ENCODE measurements around the gene PAPPA. TPM values are rescaled to one million over a fixed set of nuclear protein-coding genes. Genes with fewer than 3 reads are reported as not detected.

Gene PAPPA
- polyA plus RNA-seq, 1 experiment, result 39.9 TPM

DNA sequence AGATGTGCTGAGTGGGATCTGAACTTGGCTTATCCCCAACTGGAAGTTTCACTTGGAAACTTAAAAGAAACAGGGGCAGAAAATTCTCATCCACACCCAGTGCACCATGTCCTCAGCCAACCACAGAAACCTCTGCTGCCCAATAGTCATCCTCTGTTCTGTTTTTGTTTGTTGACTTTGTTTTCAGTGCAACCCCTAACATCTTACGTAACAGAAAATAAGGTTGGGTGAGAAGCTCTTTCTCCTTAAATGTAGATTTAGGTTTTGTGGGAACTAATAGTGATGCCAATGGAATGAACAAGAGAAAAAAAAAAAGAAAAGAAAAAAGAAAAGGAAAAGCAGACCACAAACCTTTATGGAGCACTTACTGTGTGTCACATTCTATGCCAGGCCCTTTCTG is 262.8 kb downstream of the PAPPA start:
- DNase-seq (ENCODE audit: low read depth), result no peak
- CTCF ChIA-PET, result interaction anchor here (0.9 to 1.0 kb wide), 2 partner anchors 45 to 64 kb away, joined by 3 to 4 read pairs; no protein-coding TSS in a partner anchor
- TF ChIP-seq, protein P1, sequence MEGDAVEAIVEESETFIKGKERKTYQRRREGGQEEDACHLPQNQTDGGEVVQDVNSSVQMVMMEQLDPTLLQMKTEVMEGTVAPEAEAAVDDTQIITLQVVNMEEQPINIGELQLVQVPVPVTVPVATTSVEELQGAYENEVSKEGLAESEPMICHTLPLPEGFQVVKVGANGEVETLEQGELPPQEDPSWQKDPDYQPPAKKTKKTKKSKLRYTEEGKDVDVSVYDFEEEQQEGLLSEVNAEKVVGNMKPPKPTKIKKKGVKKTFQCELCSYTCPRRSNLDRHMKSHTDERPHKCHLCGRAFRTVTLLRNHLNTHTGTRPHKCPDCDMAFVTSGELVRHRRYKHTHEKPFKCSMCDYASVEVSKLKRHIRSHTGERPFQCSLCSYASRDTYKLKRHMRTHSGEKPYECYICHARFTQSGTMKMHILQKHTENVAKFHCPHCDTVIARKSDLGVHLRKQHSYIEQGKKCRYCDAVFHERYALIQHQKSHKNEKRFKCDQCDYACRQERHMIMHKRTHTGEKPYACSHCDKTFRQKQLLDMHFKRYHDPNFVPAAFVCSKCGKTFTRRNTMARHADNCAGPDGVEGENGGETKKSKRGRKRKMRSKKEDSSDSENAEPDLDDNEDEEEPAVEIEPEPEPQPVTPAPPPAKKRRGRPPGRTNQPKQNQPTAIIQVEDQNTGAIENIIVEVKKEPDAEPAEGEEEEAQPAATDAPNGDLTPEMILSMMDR (IDR thresholded peaks at IDR 0.05; ENCODE audit: insufficient read depth, low read depth, low read length), result no peak
- H3K27me3 ChIP-seq (ENCODE audit: control insufficient read depth, insufficient read depth, low read length), result no peaks in the 10 kb centered on the region
- H3K4me3 ChIP-seq (ENCODE audit: low read depth, low read length), result no peak overlapping the region
- H3K36me3 ChIP-seq (ENCODE audit: control insufficient read depth, insufficient read depth, low read length), result no peaks in the 10 kb centered on the region
- POLR2A ChIA-PET, result no interaction called here

GRCh38 chr9:116417464-116417863 is 263.9 kb downstream of the PAPPA start:
- DNase-seq (ENCODE audit: low read depth), result no peak
- POLR2A ChIA-PET, result no interaction called here
- Histone ChIP-seq H3K36me3 (ENCODE audit: control insufficient read depth, insufficient read depth, low read length) (no peaks in the 10 kb centered on the region), H3K27me3 (ENCODE audit: control insufficient read depth, insufficient read depth, low read length) (no peaks in the 10 kb centered on the region), H3K4me3 (ENCODE audit: low read depth, low read length) (no peak overlapping the region)
- TF ChIP-seq, protein P1 (IDR thresholded peaks at IDR 0.05; ENCODE audit: insufficient read depth, low read depth, low read length), result no peak
- CTCF ChIA-PET, result interaction anchor here (0.9 kb wide), 1 partner anchor 65 kb away, joined by 4 read pairs; no protein-coding TSS in a partner anchor

GRCh38 chr9:116419181-116419580 is 265.6 kb downstream of the PAPPA start:
- ChIA-PET CTCF (no interaction called here), POLR2A (no interaction called here)
- DNase-seq (ENCODE audit: low read depth), result no peak
- no peaks in the 10 kb centered on the region for H3K27me3 ChIP-seq (ENCODE audit: control insufficient read depth, insufficient read depth, low read length)
- TF ChIP-seq, protein P1 (IDR thresholded peaks at IDR 0.05; ENCODE audit: insufficient read depth, low read depth, low read length), result no peak
- no peaks in the 10 kb centered on the region for H3K36me3 ChIP-seq (ENCODE audit: control insufficient read depth, insufficient read depth, low read length)
- no peak overlapping the region for H3K4me3 ChIP-seq (ENCODE audit: low read depth, low read length)

DNA sequence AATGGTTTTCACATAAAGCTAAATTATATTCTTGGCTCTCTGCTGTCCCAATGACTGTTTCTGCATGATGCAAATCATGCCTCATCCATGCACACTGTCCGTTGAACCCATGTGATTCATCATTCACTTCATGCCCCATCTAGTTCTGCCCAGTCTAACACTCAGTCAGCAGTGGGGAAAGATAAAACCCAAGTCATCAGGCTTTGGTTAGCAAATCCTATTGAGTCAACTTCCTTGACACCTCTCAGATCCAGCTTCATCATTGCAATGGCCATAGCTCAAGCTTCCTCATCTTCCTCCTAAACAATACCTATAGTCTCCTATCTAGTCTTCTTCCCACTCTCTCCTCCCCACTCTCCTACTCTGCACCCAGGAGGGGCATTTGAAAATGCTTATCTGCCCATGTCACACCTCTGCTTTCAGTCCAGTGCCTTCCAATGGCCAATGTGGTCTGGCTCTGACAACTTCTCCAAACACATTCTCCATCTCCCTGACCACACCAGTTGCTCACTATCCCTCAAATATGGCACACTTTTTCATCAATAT is 267.5 kb downstream of the PAPPA start:
- Histone ChIP-seq H3K4me3 (ENCODE audit: low read depth, low read length) (no peak overlapping the region), H3K36me3 (ENCODE audit: control insufficient read depth, insufficient read depth, low read length) (no peaks in the 10 kb centered on the region), H3K27me3 (ENCODE audit: control insufficient read depth, insufficient read depth, low read length) (no peaks in the 10 kb centered on the region)
- TF ChIP-seq, protein P1 (IDR thresholded peaks at IDR 0.05; ENCODE audit: insufficient read depth, low read depth, low read length), result no peak
- ChIA-PET POLR2A (no interaction called here), CTCF (no interaction called here)
- no peak for DNase-seq (ENCODE audit: low read depth)

DNA sequence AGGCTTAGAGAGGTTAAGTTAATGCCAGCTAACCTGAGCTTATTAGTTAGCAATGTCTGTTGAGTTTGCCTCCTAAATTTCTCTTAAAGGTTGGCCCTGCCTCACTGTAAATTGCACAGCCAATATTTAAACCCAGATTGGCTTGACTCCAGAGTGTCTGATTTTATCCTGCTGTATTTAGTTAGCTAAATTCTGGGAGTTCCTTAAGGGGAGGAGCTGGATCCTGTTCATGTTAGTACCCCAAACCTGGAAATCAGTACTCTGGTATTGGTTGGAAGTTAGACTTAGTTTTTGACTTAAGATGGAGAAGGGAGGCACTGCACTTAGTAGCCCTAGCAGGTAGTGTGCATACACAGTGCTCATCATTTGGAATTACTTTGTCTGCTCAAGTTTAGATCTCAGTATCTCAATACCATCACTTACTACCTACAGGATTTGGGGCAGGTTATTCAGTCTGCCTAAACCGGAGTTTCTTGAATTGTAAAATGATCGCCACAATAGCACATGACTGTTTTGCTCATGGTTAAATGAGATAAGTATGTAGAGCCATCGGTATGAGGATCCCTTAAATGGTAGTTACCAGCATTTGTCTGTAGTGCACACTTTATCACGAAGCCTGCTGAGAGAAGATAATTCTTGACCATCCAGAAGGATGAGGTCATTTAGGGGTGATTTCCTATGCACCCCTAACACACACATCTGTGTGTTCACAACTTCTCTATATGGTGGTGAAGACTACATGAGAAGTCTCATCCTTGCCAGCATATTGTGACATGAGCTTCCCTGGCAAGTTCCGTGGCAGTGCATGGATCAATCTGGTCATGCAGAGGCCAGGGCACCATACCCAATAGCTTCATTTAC is 268.8 kb downstream of the PAPPA start:
- no peak overlapping the region for H3K4me3 ChIP-seq (ENCODE audit: low read depth, low read length)
- TF ChIP-seq, protein P1 (IDR thresholded peaks at IDR 0.05; ENCODE audit: insufficient read depth, low read depth, low read length), result no peak
- H3K27me3 ChIP-seq (ENCODE audit: control insufficient read depth, insufficient read depth, low read length), result no peaks in the 10 kb centered on the region
- no peaks in the 10 kb centered on the region for H3K36me3 ChIP-seq (ENCODE audit: control insufficient read depth, insufficient read depth, low read length)
- ChIA-PET CTCF (interaction anchor here (1.6 kb wide), 1 partner anchor 18 kb away, joined by 3 read pairs; no protein-coding TSS in a partner anchor), POLR2A (no interaction called here)
- no peak for DNase-seq (ENCODE audit: low read depth)

All from BJ (cell line).